Esophagus squamous epithelium (tissue), 5 donors: ENCODE results near the gene PANX2. TPM values are rescaled to one million over a fixed set of nuclear protein-coding genes. Genes with fewer than 3 reads are reported as not detected.

Experiments
- DNase-seq: peaks from one replicate; lab custom pipeline; 2025; lab: John Stamatoyannopoulos, UW
- H3K27ac ChIP-seq, 4 donors: fragments of 200-600 bp; sonication (generic); one replicate each; pipeline ENCODE4 v1.5.1; 2016 to 2019; ENCODE audit warnings: mild to moderate bottlenecking in 1 of 4
- H3K27me3 ChIP-seq, 4 donors: fragments of 200-600 bp; sonication (generic); 1 replicate in 3 of 4; 2 replicates in 1 of 4; pipeline versions ENCODE4 v1.5.1 to v1.6.0; 2017 to 2021; ENCODE audit warnings: antibody characterized with exemption in 1 of 4
- H3K36me3 ChIP-seq, 3 donors: fragments of 200-600 bp; sonication (generic); one replicate each; pipeline ENCODE4 v1.5.1; 2016 to 2019
- H3K4me1 ChIP-seq, 3 donors: fragments of 200-600 bp; sonication (generic); one replicate each; pipeline ENCODE4 v1.5.1; 2017 to 2019
- H3K4me3 ChIP-seq, 4 donors: fragments of 200-600 bp; sonication (generic); 1 replicate in 3 of 4; 2 replicates in 1 of 4; pipeline ENCODE4 v1.5.1; 2016 to 2019; ENCODE audit warnings: mild to moderate bottlenecking in 2 of 4, moderate library complexity in 1 of 4
- H3K9me3 ChIP-seq, 3 donors: fragments of 200-600 bp; sonication (generic); one replicate each; pipeline ENCODE4 v1.5.1; 2016 to 2019
- CTCF ChIP-seq, 6 experiments: fragments of 450-650 bp in 4 of 6; fragments of 200-600 bp in 2 of 6; sonication (generic) in 2 of 6; IDR thresholded peaks; one replicate each; pipeline ENCODE4 v1.5.1; 2016 to 2019; ENCODE audit warnings: antibody characterized with exemption in 6 of 6, mild to moderate bottlenecking in 4 of 6, moderate library complexity in 4 of 6
- POLR2A ChIP-seq, 4 donors: fragments of 450-650 bp; IDR thresholded peaks; one replicate each; pipeline ENCODE4 v1.6.1; 2017; ENCODE audit warnings: antibody characterized with exemption in 4 of 4, mild to moderate bottlenecking in 4 of 4, moderate library complexity in 3 of 4
- WGBS, 2 donors: methylation state at CpG; one replicate each; pipeline ENCODE4 v1.1.5; 2018; 5-methylcytosine and 5-hydroxymethylcytosine counted together
- intact Hi-C: fragments of 100-400 bp; cut with DNase I; formaldehyde crosslinking; loops from one replicate; pipeline ENCODE4 v1.15.0; 2022
- total RNA-seq, 4 donors: library from RNA; depleted of rRNA; stranded (reverse); fragments of >200 nt; gene quantifications; one replicate each; pipeline ENCODE4 v1.1.0, GENCODE V29; 2016
- donor health status: DM: yes; HTN: yes; CAD: no.

Gene PANX2
- total RNA-seq, 4 donors from 2014 or later: 1.6 to 4.5 (median 3.4) TPM

- 25% methylated on average over 13 of the region's 63 CpGs; no CpG with 5 or more reads in 1 of the 2 donors for WGBS, 2 donors
- TF ChIP-seq POLR2A (IDR thresholded peaks at IDR 0.05): no peak
- TF ChIP-seq CTCF (IDR thresholded peaks at IDR 0.05): no peak
- DNase-seq: no peak
- H3K27ac ChIP-seq: peak overlapping the region; percentile 45 to 87 (median 72)
- peaks cover 0 to 9% (median 5%) of the 10 kb centered on the region in 3 donors for H3K36me3 ChIP-seq
- no peaks in the 10 kb centered on the region for H3K9me3 ChIP-seq
- no peaks in the 10 kb centered on the region for H3K27me3 ChIP-seq
- intact Hi-C loops: no loop called here
- H3K4me3 ChIP-seq: peak overlapping the region; percentile 32 to 93 (median 74)
- peaks cover 44 to 74% (median 54%) of the 10 kb centered on the region in 3 donors for H3K4me1 ChIP-seq
These were observed 14.4 kb downstream of the PANX2 start for GRCh38 chr22:50184902-50185374.

- H3K36me3 ChIP-seq: peaks cover 0 to 9% (median 5%) of the 10 kb centered on the region in 3 donors
- TF ChIP-seq CTCF (IDR thresholded peaks at IDR 0.05): no peak
- no peak for TF ChIP-seq POLR2A (IDR thresholded peaks at IDR 0.05)
- peaks cover 50 to 80% (median 58%) of the 10 kb centered on the region in 3 donors for H3K4me1 ChIP-seq
- no peaks in the 10 kb centered on the region for H3K9me3 ChIP-seq
- peak within 1 kb of the TSS; percentile 63 to 93 (median 78) for H3K4me3 ChIP-seq
- WGBS, 2 donors: 13% methylated on average over 6 of the region's 90 CpGs; no CpG with 5 or more reads in 1 of the 2 donors
- no peaks in the 10 kb centered on the region for H3K27me3 ChIP-seq
- H3K27ac ChIP-seq: peak within 1 kb of the TSS; percentile 83 to 89 (median 86)
- intact Hi-C loops: no loop called here
- no peak for DNase-seq
These were observed 15.0 kb downstream of the PANX2 start, which contains the start of gene TRABD for GRCh38 chr22:50185375-50186087. Gene TRABD, plus strand, starts transcription at chr22:50185913. Its CDS starts 7,148 bp downstream, at chr22:50193061.

- DNase-seq: no peak
- intact Hi-C loops: no loop called here
- 0% methylated on average over 1 to 8 of the region's 47 CpGs for WGBS, 2 donors
- peaks cover 0 to 9% (median 5%) of the 10 kb centered on the region in 3 donors for H3K36me3 ChIP-seq
- no peaks in the 10 kb centered on the region for H3K9me3 ChIP-seq
- peak overlapping the region; percentile 63 to 93 (median 78) for H3K4me3 ChIP-seq
- peak overlapping the region; percentile 83 to 89 (median 86) for H3K27ac ChIP-seq
- TF ChIP-seq POLR2A (IDR thresholded peaks at IDR 0.05): no peak
- TF ChIP-seq CTCF (IDR thresholded peaks at IDR 0.05): no peak
- no peaks in the 10 kb centered on the region for H3K27me3 ChIP-seq
- peaks cover 58 to 87% (median 65%) of the 10 kb centered on the region in 3 donors for H3K4me1 ChIP-seq
These were observed 15.7 kb downstream of the PANX2 start for GRCh38 chr22:50186181-50186714.

GRCh38 chr22:50186761-50187523, 16.4 kb downstream of the PANX2 start:
- no peak for TF ChIP-seq POLR2A (IDR thresholded peaks at IDR 0.05)
- no peak for TF ChIP-seq CTCF (IDR thresholded peaks at IDR 0.05)
- H3K36me3 ChIP-seq: peaks cover 0 to 9% (median 5%) of the 10 kb centered on the region in 3 donors
- H3K27me3 ChIP-seq: no peaks in the 10 kb centered on the region
- H3K27ac ChIP-seq: peak overlapping the region; percentile 83 to 89 (median 86)
- no peak for DNase-seq
- H3K9me3 ChIP-seq: no peaks in the 10 kb centered on the region
- 7% methylated on average over 5 of the region's 26 CpGs; no CpG with 5 or more reads in 1 of the 2 donors for WGBS, 2 donors
- peaks cover 65 to 94% (median 70%) of the 10 kb centered on the region in 3 donors for H3K4me1 ChIP-seq
- intact Hi-C loops: no loop called here
- peak overlapping the region; percentile 63 to 93 (median 78) for H3K4me3 ChIP-seq
